SK-MEL-5 (cell line): ENCODE measurements around the gene KRTCAP2. TPM values are rescaled to one million over a fixed set of nuclear protein-coding genes. Genes with fewer than 3 reads are reported as not detected.

Experiments used
- DNase-seq: peaks from one replicate; pipeline ENCODE4 v3.0.0-alpha.2; 2016; ENCODE audit warnings: low read depth, low spot score
- in situ Hi-C: cut with HindIII; loops from 2 replicates; pipeline ENCODE4 v1.10.0; 2016; ENCODE audit warnings: low sequenced_read_pairs, high pct_unique_total_duplicates, low pct_unique_long_range_greater_than_20kb
- small RNA-seq, 2 experiments: library from RNA; depleted of rRNA; stranded (forward); fragments of <200 nt; gene quantifications; one replicate each; pipeline ENCODE3, GENCODE V24; 2014
- total RNA-seq: library from RNA; depleted of rRNA; stranded (reverse); fragments of >200 nt; shearing (Covaris generic); gene quantifications from 2 replicates; pipeline ENCODE4 v1.2.3, GENCODE V29; 2014; rRNA removed

Gene KRTCAP2
- total RNA-seq, 1 experiment from 2014 or later, result 326 TPM

DNA sequence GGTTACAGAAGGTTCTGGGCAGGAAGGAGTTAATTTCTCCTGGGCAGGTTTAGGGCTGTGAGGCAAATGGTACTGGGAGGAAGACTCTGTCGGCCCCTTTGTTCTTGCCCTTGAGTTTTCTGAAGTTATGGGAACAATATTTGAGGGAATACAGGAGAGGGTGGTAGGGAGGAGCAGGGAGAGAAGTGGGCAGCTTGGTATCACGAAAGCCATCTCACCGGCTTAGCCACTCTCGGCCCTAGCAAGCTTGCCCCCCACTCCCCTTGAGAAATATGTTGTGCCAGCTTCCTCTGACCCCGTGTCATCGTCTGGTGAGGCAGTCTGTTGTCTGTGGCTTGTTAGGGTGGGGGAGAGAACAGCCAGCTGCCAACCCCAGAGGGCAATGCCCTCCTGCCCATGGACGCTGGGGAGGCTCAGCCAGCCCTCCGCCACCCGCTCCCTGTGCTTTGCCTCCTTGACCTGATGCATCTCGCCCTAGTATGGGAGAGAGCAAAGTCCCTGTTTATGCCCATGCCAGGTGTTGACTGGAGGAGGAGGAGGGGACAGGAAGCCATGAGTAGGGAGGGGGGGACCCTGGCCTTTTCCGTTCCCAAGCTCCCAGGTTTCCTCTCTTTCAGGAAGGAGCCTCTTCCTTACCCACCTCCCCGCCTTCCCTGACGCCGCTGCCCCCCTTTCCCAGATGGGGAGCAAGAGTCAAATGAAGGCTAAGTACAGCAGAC is 44.2 kb downstream of the KRTCAP2 start:
- DNase-seq, result no peak
- in situ Hi-C loops, result no loop called here

DNA sequence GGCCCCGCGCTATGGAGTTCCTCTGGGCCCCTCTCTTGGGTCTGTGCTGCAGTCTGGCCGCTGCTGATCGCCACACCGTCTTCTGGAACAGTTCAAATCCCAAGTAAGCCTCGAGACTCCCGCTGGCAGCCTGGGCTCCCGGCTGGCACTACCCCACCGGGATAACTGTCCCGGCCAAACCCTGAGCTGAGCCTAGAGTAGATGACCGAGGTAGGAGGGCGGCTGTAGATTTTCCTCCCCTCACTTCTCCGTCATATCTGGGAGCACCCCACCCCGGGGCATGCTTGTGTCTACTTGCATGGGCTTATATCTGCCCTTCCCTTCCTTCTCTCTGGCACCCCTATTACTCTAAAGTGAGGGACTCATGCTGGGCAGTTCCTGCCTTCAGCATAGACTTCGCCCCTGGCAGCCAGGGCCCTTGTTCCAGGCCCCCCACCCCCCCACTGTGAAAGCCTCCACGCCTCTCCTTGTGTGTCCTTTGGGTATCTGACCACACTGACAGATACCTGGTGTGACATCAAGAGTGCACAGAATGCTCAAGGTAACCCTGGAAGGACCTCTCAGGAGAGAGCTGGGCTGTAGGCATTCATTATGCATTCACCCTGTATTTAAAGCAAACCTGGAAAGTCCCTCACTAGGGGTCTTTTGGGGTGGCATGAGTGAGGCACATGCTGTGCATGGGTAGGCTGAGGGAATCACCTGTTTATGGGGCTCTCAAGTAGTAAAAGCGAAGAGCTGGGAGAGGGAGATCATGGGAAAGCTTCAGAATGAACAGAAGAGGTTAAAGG is 44.9 kb downstream of the KRTCAP2 start:
- no peak for DNase-seq
- in situ Hi-C loops, result no loop called here

DNA sequence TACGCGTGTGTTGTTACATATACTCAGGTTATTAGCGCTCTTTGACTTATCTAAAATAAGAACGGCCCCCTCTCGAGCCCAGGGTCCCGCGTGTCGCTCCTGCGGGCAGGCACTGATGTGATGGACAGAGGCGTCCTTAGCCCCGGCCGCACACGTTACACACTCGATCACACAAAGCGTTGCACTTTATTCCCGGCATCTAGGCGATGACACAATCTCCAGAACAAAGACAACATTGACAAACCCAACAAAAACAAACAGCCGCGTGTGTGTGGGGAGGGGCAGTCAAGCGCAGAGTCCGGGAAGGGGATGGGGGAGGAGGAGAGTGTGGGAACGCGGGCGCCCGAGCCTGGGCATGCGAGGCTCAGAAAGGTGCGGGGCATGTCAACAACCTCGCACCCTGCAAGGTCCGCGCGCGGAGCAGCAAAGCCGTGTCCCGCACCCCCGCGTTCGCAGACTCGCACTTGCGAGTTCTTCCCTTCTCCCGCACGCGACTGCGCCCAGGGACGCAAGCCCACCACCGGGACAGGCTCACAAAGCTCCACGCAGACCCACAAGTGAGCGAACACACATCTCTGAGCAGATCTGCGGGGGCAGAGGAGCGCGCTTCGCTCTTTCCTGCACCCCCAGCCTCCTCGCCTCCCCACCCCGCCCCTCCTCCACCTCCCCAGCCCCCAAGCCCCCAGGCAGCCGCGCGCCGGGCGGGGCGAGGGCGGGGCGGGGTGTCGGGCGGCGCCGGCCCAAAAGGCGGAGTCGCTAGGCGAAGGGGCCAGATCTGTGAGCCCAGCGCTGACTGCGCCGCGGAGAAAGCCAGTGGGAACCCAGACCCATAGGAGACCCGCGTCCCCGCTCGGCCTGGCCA is 45.8 kb downstream of the KRTCAP2 start, which contains the start of gene EFNA1:
TSS of gene EFNA1 (plus strand) at position 772 of the 862 bp plus-strand sequence. CDS start 102 bp downstream, outside the sequence.
- in situ Hi-C loops, result no loop called here
- peak; percentile 99 for DNase-seq

DNA sequence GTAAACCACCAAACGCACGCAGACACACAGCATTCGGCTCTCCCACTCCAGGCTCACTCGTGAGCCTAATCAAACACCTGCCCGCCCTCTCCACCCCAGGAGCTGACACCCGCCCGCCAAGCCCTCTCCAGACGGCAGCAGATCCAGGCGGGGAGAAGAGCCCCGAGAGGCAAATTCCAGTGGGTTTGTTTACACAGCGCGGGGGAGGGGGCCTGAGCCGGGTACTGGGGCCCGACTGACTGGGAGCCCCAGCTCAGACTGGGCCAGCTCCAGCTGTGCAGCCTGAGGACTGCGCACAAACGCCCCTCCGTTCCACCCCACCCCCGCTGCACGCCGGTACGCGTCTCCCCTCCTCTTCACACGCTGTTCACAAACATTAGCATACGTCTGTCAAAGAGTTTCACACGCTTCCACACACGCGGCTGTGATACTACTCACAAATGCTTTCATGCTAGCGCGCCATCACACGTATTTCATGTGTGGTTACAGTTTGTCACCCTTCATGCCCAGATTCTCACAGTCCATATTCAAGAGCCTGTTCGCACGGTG is 46.5 kb downstream of the KRTCAP2 start:
- DNase-seq, result no peak
- in situ Hi-C loops, result no loop called here

DNA sequence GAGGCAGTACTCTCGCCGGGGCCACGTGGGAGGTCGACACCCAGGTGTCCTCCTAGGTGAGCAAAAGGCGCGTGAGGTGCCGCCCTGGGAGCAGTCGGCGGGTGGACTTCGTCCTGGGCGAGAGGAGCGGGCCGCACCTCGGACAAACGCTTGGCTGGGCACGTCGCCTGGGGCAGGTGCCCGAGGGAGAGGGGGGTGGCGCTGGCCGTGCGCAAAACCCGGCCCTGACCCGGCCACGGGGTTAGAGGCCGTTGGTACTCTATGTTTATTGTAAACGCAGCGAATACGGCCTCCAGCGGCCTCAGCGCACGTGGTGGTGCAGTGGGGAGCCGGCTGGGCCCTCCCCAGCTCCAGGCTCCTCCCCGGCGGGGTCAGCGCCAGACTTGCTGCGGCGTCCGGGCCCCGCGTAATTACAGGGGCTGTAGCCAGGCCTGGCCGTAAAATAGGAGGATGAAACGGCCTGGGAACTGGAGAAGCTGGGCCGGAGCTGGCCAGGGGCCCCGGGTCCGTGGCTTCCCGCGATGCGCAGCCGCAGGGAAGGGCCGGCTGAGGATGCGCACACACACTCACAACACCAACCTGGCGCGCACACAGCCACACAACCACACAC is 47.1 kb downstream of the KRTCAP2 start:
- DNase-seq, result no peak
- in situ Hi-C loops, result no loop called here

DNA sequence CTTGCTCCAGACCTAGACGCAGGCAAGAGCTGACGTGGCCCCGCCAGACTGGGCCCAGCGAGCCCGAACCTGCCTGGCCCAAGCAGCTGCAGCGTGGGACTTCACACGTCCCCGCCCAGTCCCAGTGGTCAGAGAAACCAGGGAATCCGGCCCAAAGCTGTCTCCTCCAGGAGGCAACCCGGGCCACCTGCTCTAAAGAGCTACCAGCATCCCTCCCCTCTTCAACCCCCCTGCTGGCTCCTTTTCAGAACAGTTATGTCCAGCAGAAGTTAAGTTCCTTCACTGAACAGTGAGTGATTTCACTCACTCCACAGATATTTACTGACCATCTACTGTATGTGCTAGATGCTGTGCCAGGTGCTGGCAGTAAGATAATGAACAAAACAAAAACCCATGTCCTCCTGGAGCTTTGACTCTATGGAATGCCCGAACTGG is 47.6 kb downstream of the KRTCAP2 start:
- in situ Hi-C loops, result no loop called here
- no peak for DNase-seq

DNA sequence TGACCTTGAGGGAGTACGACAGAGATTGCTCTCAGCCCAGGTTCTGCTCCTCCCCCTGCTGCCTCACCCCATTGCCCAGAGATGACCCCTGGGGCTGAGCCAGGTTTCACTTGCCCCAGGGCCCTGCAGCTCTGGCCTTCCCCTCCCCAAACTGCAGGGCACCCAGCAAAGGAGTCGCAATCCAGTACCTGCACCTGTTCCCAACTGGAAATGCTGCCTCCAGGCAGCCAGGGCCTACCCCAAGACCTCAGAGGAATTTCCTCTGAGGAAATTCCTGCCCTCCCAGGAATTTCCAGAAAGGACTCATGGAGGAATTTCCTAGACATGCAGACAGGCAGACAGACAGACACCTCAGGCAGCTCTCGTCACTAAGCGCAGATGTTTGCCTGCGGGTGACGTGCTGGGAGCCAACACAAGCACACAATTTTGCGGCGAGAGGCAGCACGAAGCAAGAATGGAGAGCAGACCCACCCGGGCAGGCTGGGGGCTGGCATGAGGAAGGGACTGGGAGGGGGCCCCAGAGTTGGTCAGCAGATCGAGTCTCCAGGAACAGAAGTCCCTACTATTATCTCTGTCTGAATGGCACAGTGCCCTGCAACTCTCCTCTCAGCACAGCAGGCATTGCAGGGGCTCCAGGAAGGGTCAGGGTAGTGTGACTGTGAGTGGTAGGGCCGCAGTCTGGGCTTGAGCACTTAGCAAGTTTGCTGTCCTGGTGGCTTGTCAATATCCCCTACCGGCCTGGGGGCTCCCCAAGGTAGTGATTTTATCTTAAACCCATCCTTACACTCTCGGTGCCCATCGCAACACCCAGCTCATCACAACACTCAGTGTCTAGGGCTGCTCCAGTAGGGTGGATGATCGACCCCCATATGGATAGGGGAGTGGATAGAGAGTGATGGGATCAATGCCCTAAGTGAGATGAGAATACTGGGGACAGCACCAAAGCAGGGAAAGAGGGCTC is 48.3 kb downstream of the KRTCAP2 start:
- in situ Hi-C loops, result no loop called here
- DNase-seq, result peak; percentile 65

DNA sequence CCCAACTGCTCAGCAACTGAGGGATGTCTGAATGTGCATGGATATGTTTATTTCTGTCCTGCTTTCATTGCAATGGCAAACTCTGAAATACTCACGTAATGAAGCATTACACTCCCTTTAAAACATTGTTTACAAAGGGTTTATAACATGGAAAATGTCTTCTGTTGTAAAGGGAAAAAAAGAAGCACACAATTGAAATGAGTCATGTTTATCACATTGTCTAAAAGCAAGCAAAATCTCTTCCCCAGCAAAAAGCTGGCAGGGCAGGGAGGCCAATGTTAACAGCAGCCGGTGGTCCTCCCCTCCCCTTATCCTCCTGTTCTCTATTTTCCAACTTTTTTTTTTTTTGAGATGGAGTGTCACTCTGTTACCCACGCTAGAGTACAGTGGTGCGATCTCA is 49.3 kb downstream of the KRTCAP2 start:
- no peak for DNase-seq
- in situ Hi-C loops, result no loop called here

DNA sequence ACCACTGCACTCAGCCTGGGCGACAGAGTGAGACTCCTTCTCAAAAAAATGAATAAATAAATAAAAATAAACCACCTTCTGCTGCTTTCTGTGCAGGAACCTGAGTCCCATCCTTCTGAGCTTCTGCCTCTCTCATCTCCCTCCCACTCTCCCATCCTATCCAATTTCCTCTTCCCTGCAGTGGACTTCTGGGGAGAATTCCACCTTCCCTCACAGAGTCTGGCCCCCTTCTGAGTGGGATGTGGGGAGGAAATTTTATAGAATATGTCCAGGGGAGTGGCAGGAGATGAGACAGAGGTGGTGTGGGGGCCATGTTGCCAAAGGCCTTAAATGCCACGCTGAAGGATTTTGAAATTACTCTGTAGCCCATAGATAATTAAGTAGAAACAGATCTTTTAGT is 50.8 kb downstream of the KRTCAP2 start:
- in situ Hi-C loops, result no loop called here
- DNase-seq, result no peak

DNA sequence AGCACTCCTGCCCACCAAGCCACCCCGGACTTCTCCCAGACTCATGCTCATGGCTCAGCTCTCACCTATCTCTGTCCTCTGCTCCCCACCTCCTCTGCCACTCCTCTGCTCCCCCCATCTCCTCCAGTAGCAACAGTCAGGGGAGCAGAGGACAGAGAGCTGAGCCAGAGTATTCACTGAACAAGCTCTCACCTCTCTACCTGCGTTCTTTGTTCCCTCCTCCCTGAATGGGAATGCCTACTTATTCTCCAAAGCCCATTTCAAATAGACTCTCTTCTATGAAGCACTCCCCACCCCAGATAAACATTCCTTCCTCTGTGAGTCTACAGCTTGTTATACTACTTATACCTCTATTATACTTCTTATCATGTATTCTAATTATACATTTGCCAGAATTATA is 51.9 kb downstream of the KRTCAP2 start:
- DNase-seq, result no peak
- in situ Hi-C loops, result no loop called here

DNA sequence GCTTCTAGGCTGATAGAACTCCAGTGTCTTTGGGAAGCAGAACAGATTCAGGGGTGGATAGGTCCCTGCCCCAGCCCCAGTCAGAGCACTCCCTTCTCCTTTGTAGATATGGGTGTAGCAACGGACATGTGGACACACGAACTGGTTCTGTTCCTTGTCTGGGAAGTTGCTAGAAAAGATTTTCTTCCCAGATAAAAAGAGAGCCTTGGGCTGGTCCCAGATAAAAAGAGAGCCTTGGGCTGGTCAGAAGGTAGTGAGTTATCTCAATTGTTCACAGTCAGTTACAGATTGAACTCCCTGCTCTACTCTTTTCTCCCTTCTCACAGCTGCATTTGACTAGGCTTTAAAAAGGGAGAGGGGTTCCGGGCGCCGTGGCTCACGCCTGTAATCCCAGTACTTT is 52.9 kb downstream of the KRTCAP2 start:
- DNase-seq, result no peak
- in situ Hi-C loops, result no loop called here

Small RNA genes within 50 kb of the gene (small RNA-seq; reads per million reads assigned to genes)
- 0 reads per million in 2 experiments for gene HMGN2P18
- 0 reads per million in 2 experiments for gene RF00019

Other genes starting within 250 kb of the KRTCAP2 start
- gene PMVK, start 236.6 kb downstream of the KRTCAP2 start, total RNA-seq, result 10.4 and 19.0 TPM in 2 replicates
- gene PBXIP1, start 217.2 kb downstream of the KRTCAP2 start, total RNA-seq, result 78.2 and 81.4 TPM in 2 replicates
- 26.9 and 30.2 TPM in 2 replicates for gene PYGO2, start 211.5 kb downstream of the KRTCAP2 start, total RNA-seq
- gene SHC1, start 202.6 kb downstream of the KRTCAP2 start, total RNA-seq, result 102 and 107 TPM in 2 replicates
- 122 and 157 TPM in 2 replicates for gene CKS1B, start 198.6 kb downstream of the KRTCAP2 start, total RNA-seq
- 53.5 and 58.2 TPM in 2 replicates for gene FLAD1, start 190.0 kb downstream of the KRTCAP2 start, total RNA-seq
- 0.48 and 1.2 TPM in 2 replicates for gene LENEP, start 179.7 kb downstream of the KRTCAP2 start, total RNA-seq
- 25.1 and 29.1 TPM in 2 replicates for gene ZBTB7B, start 170.5 kb downstream of the KRTCAP2 start, total RNA-seq
- 0.18 TPM in 1 of 2 replicates, not detected in the other for gene DCST2, start 139.5 kb downstream of the KRTCAP2 start, total RNA-seq
- gene DCST1, start 139.5 kb downstream of the KRTCAP2 start, total RNA-seq, result not detected in 2 replicates
- 62.0 and 67.1 TPM in 2 replicates for gene ADAM15, start 122.0 kb downstream of the KRTCAP2 start, total RNA-seq
- 12.7 and 13.9 TPM in 2 replicates for gene EFNA4, start 109.6 kb downstream of the KRTCAP2 start, total RNA-seq
- 6.6 and 8.2 TPM in 2 replicates for gene EFNA3, start 94.5 kb downstream of the KRTCAP2 start, total RNA-seq
- gene EFNA1, start 45.4 kb downstream of the KRTCAP2 start, total RNA-seq, result 25.3 and 25.7 TPM in 2 replicates
- gene SLC50A1, start 37.5 kb downstream of the KRTCAP2 start, total RNA-seq, result 57.4 and 61.6 TPM in 2 replicates
- gene DPM3, start 32.8 kb downstream of the KRTCAP2 start, total RNA-seq, result 28.5 and 36.9 TPM in 2 replicates
- gene TRIM46, start 545 bp upstream of the KRTCAP2 start, total RNA-seq, result 0.85 and 1.3 TPM in 2 replicates
- gene THBS3, start 34.6 kb upstream of the KRTCAP2 start, total RNA-seq, result 11.4 and 12.1 TPM in 2 replicates
- gene MTX1, start 35.4 kb upstream of the KRTCAP2 start, total RNA-seq, result 128 and 140 TPM in 2 replicates
- gene ENTREP3, start 82.2 kb upstream of the KRTCAP2 start, total RNA-seq, result 6.3 and 7.9 TPM in 2 replicates
- gene SCAMP3, start 89.1 kb upstream of the KRTCAP2 start, total RNA-seq, result 336 and 344 TPM in 2 replicates
- 16.4 and 28.1 TPM in 2 replicates for gene CLK2, start 100.2 kb upstream of the KRTCAP2 start, total RNA-seq
- gene HCN3, start 104.2 kb upstream of the KRTCAP2 start, total RNA-seq, result 2.9 and 3.3 TPM in 2 replicates
- 0.11 TPM in 1 of 2 replicates, not detected in the other for gene PKLR, start 128.1 kb upstream of the KRTCAP2 start, total RNA-seq
- 202 and 212 TPM in 2 replicates for gene FDPS, start 135.6 kb upstream of the KRTCAP2 start, total RNA-seq
- gene RUSC1, start 147.6 kb upstream of the KRTCAP2 start, total RNA-seq, result 8.3 and 10.7 TPM in 2 replicates